IMR-90 (cell line): ENCODE results near the gene SURF2. TPM values are rescaled to one million over a fixed set of nuclear protein-coding genes. Genes with fewer than 3 reads are reported as not detected.

Source experiments
- ATAC-seq: fragments of 200-7000 bp; cut with Tn5 transposase; 2 replicates; pipeline ENCODE4 v1.9.1; 2020; ENCODE audit warnings: low read depth, mild to moderate bottlenecking, moderate library complexity
- BruUV-seq: library from RNA; stranded (reverse); fragments of 400-500 nt; replicated peaks from 2 replicates; lab custom pipeline; 2021; lab: Mats Ljungman, UMichigan
- CTCF ChIA-PET: fragments of 300-600 bp; formaldehyde crosslinking; extraction: SDS; loops from one replicate; lab custom pipeline; 2021; ENCODE audit warnings: antibody characterized with exemption; lab: Yijun Ruan, JAX
- POLR2A ChIA-PET: fragments of 300-600 bp; sonication (Branson Sonifier 250); formaldehyde crosslinking; loops from one replicate; lab custom pipeline; 2022; ENCODE audit warnings: antibody characterized with exemption; ENCODE audit not compliant: unreplicated experiment; lab: Charles Lee
- DNase-seq: peaks from one replicate; pipeline ENCODE4 v3.0.0; 2013
- H2AFZ ChIP-seq: replicated peaks from 2 replicates; pipeline ENCODE3; 2013; ENCODE audit warnings: low read length, mild to moderate bottlenecking; ENCODE audit not compliant: poor library complexity
- H2AK5ac ChIP-seq: 2 replicates; pipeline ENCODE4 v1.6.1; 2013; ENCODE audit warnings: low read depth, low read length, inconsistent platforms
- H2AK9ac ChIP-seq: replicated peaks from 2 replicates; pipeline ENCODE3; 2013; ENCODE audit warnings: mild to moderate bottlenecking, low read depth, low read length, moderate library complexity; ENCODE audit not compliant: poor library complexity
- H2BK120ac ChIP-seq: 2 replicates; pipeline ENCODE4 v1.6.1; 2013; ENCODE audit warnings: low read depth, low read length, inconsistent platforms
- H2BK15ac ChIP-seq: 3 replicates; pipeline ENCODE4 v1.6.1; 2013; ENCODE audit warnings: low read depth, low read length, inconsistent platforms
- H2BK20ac ChIP-seq: 2 replicates; pipeline ENCODE4 v1.6.1; 2013; ENCODE audit warnings: low read depth, mild to moderate bottlenecking, inconsistent platforms, low read length, moderate library complexity
- H2BK5ac ChIP-seq: 2 replicates; pipeline ENCODE4 v1.6.1; 2013; ENCODE audit warnings: mild to moderate bottlenecking, low read depth, low read length, inconsistent platforms; ENCODE audit not compliant: poor library complexity, severe bottlenecking
- H3K14ac ChIP-seq: replicated peaks from 2 replicates; pipeline ENCODE4 v1.6.1; 2013; ENCODE audit warnings: low read depth, low read length, inconsistent platforms
- H3K18ac ChIP-seq: 2 replicates; pipeline ENCODE4 v1.6.1; 2013; ENCODE audit warnings: low read depth, low read length, control low read depth
- H3K23ac ChIP-seq: 2 replicates; pipeline ENCODE4 v1.6.1; 2013; ENCODE audit warnings: low read depth, low read length, inconsistent platforms
- H3K27ac ChIP-seq: 2 replicates; pipeline ENCODE4 v1.5.1; 2013; ENCODE audit warnings: mild to moderate bottlenecking, control low read depth, low read length; ENCODE audit not compliant: insufficient read depth
- H3K27me3 ChIP-seq: 2 replicates; pipeline ENCODE4 v1.6.1; 2013; ENCODE audit warnings: low read length; ENCODE audit not compliant: control insufficient read depth, insufficient read depth
- H3K36me3 ChIP-seq: 2 replicates; pipeline ENCODE4 v1.6.1; 2013; ENCODE audit warnings: low read length, mixed read lengths; ENCODE audit not compliant: control insufficient read depth, insufficient read depth
- H3K4ac ChIP-seq: 2 replicates; pipeline ENCODE4 v1.6.1; 2013; ENCODE audit warnings: low read depth, low read length, inconsistent platforms
- H3K4me1 ChIP-seq: 2 replicates; pipeline ENCODE4 v1.6.1; 2013; ENCODE audit warnings: low read length, mixed read lengths; ENCODE audit not compliant: control insufficient read depth, insufficient read depth
- H3K4me2 ChIP-seq: 2 replicates; pipeline ENCODE4 v1.6.1; 2013; ENCODE audit warnings: low read depth, mild to moderate bottlenecking, control low read depth, low read length, moderate library complexity
- H3K4me3 ChIP-seq: 2 replicates; pipeline ENCODE4 v1.5.1; 2013; ENCODE audit warnings: low read depth, mild to moderate bottlenecking, control low read depth, low read length, moderate library complexity; ENCODE audit not compliant: insufficient read depth
- H3K56ac ChIP-seq: 2 replicates; pipeline ENCODE4 v1.6.1; 2013; ENCODE audit warnings: low read length, inconsistent platforms; ENCODE audit not compliant: insufficient read depth; ENCODE audit errors: extremely low read depth
- H3K79me1 ChIP-seq, 2 experiments: 2 replicates each; pipeline ENCODE4 v1.6.1; 2013; ENCODE audit warnings: low read length in 2 of 2, inconsistent platforms in 1 of 2, low read depth in 1 of 2
- H3K9ac ChIP-seq: 2 replicates; pipeline ENCODE4 v1.6.1; 2013; ENCODE audit warnings: low read depth, low read length, control low read depth
- H3K9me1 ChIP-seq: 2 replicates; pipeline ENCODE4 v1.6.1; 2013; ENCODE audit warnings: low read length, inconsistent platforms; ENCODE audit not compliant: insufficient read depth
- H3K9me3 ChIP-seq: 2 replicates; pipeline ENCODE4 v1.6.1; 2013; ENCODE audit warnings: low read length; ENCODE audit not compliant: control insufficient read depth, insufficient read depth
- H4K20me1 ChIP-seq: 2 replicates; pipeline ENCODE4 v1.6.1; 2013; ENCODE audit warnings: low read length, inconsistent platforms; ENCODE audit not compliant: insufficient read depth
- H4K5ac ChIP-seq: 2 replicates; pipeline ENCODE4 v1.6.1; 2013; ENCODE audit warnings: mild to moderate bottlenecking, low read depth, low read length, control low read depth
- H4K8ac ChIP-seq, 2 experiments: 2 replicates each; pipeline ENCODE4 v1.6.1; 2013; ENCODE audit warnings: low read depth in 2 of 2, low read length in 2 of 2, control low read depth in 1 of 2, inconsistent platforms in 1 of 2
- H4K91ac ChIP-seq: 2 replicates; pipeline ENCODE4 v1.6.1; 2013; ENCODE audit warnings: low read depth, low read length, inconsistent platforms; ENCODE audit not compliant: insufficient read depth
- BHLHE40 ChIP-seq: fragments of 150-350 bp; IDR thresholded peaks from 2 replicates; pipeline ENCODE4 v1.6.1; 2016; ENCODE audit warnings: mild to moderate bottlenecking, low read depth, low read length
- CHD1 ChIP-seq: IDR thresholded peaks from 2 replicates; pipeline ENCODE4 v1.6.1; 2012; ENCODE audit warnings: low read depth, low read length, improper control_type of control experiment
- CTCF ChIP-seq: conservative IDR thresholded peaks from 2 replicates; pipeline ENCODE4 v1.5.1; 2012; ENCODE audit warnings: mild to moderate bottlenecking, low read depth, low read length, improper control_type of control experiment
- ELK1 ChIP-seq: fragments of 150-350 bp; IDR thresholded peaks from 2 replicates; pipeline ENCODE4 v1.6.1; 2016; ENCODE audit warnings: low read depth, mild to moderate bottlenecking, low read length, moderate library complexity, borderline replicate concordance
- FOS ChIP-seq: fragments of 150-350 bp; IDR thresholded peaks from 2 replicates; pipeline ENCODE4 v1.6.1; 2016; ENCODE audit warnings: low read depth, low read length
- MAFK ChIP-seq: IDR thresholded peaks from 2 replicates; pipeline ENCODE4 v1.6.1; 2012; ENCODE audit warnings: low read depth, low read length, improper control_type of control experiment
- MAZ ChIP-seq: IDR thresholded peaks from 2 replicates; pipeline ENCODE4 v1.6.1; 2012; ENCODE audit warnings: low read depth, mild to moderate bottlenecking, low read length, improper control_type of control experiment, moderate library complexity, borderline replicate concordance
- NFE2L2 ChIP-seq: fragments of 150-350 bp; IDR thresholded peaks from 2 replicates; pipeline ENCODE4 v1.6.1; 2016; ENCODE audit warnings: low read depth, mild to moderate bottlenecking, low read length
- RAD21 ChIP-seq: IDR thresholded peaks from 2 replicates; pipeline ENCODE4 v1.6.1; 2012; ENCODE audit warnings: low read length, improper control_type of control experiment
- RFX5 ChIP-seq: IDR thresholded peaks from 2 replicates; pipeline ENCODE4 v1.8.0; 2012; ENCODE audit warnings: low read depth, mild to moderate bottlenecking, low read length, moderate library complexity
- SMC3 ChIP-seq: fragments of 150-350 bp; IDR thresholded peaks from 2 replicates; pipeline ENCODE4 v1.6.1; 2016; ENCODE audit warnings: low read depth, mild to moderate bottlenecking, antibody characterized with exemption, low read length, moderate library complexity
- WGBS, 2 experiments: methylation state at CpG; one replicate each; pipeline versions ENCODE4 v1.1.5 to v1.1.7; 2013; ENCODE audit warnings: missing lambda C conversion rate in 2 of 2; ENCODE audit not compliant: insufficient read length in 1 of 2; ENCODE audit errors: extremely low coverage in 2 of 2; 5-methylcytosine and 5-hydroxymethylcytosine counted together
- dilution Hi-C: fragments of 300-500 bp; cut with HindIII; formaldehyde crosslinking; loops from one replicate; pipeline ENCODE4 v1.14.3; 2018; ENCODE audit warnings: low sequenced_read_pairs; ENCODE audit not compliant: unreplicated experiment
- in situ Hi-C: fragments of 300-500 bp; cut with MboI; formaldehyde crosslinking; loops from 3 replicates; pipeline ENCODE4 v1.14.3; 2019; ENCODE audit warnings: low sequenced_read_pairs, inconsistent platforms, mixed read lengths
- intact Hi-C: fragments of 100-400 bp; cut with micrococcal nuclease; formaldehyde crosslinking; loops from 2 replicates; pipeline ENCODE4 v1.10.0; 2022
- polyA plus RNA-seq, 3 experiments: library from polyadenylated mRNA; depleted of rRNA; stranded (reverse); fragments of >200 nt; gene quantifications; 2 replicates each; pipeline ENCODE4 v1.2.3, GENCODE V29; 2012; ENCODE audit warnings: low replicate concordance in 1 of 3
- total RNA-seq: library from RNA; depleted of rRNA; stranded (reverse); fragments of >200 nt; gene quantifications from 2 replicates; pipeline ENCODE4 v1.2.3, GENCODE V29; 2012
- TF ChIP-seq, protein P1 (sequence below): fragments of 150-350 bp; IDR thresholded peaks from 2 replicates; pipeline ENCODE4 v1.6.1; 2017; ENCODE audit warnings: mild to moderate bottlenecking, antibody characterized with exemption, low read length, low read depth

Gene SURF2
- total and polyA plus RNA-seq, 2 of the 4 experiments (the other 2 are of a cell fraction) = 9.9 to 16.3 TPM

DNA sequence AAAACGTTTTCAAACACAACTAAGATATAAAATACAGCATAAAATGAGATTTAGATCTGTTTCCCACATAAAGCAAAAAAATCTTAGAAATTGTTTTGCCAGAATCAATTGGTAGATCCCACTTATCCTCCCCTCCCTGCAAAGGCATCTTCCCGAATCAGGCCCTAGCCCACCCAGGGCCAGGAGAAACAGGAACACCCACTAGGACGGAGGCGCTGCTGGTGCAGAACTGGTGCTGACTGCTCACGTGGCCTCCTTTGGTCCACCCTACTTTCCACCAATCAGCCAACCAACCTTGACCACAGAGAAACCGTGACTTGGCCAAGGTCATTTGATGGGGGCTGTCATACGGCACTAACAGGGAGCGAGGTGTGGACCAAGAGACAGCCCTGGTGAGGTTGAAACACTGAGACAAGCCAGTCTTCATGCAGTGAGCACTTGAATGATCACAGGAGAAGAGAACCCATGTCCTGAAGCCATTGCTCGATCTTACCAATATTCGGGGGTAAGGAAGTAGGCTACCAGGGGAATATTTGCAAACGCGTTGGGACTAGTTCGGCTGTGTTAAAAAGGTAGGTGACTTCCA is 5.2 kb downstream of the SURF2 start:
- Histone ChIP-seq H3K27ac (no peak overlapping the region), H3K56ac (no peak overlapping the region), H3K36me3 (peaks cover 62% of the 10 kb centered on the region), H3K18ac (no peak overlapping the region), H3K9ac (no peak overlapping the region), H3K27me3 (no peaks in the 10 kb centered on the region), H4K5ac (no peak overlapping the region), H4K8ac (no peak overlapping the region; a peak in 1 of 4 replicates), H3K4me3 (no peak overlapping the region), H3K14ac (no peak overlapping the region), H4K20me1 (peaks cover 76% of the 10 kb centered on the region), H2BK20ac (no peak overlapping the region), H2BK15ac (no peak overlapping the region), H3K4me1 (peaks cover 10% of the 10 kb centered on the region; the same call in 1 of the 2 replicates), H2BK5ac (no peak overlapping the region), H2AK5ac (no peak overlapping the region), H2AFZ (no peak overlapping the region), H3K9me3 (no peaks in the 10 kb centered on the region), H2BK120ac (no peak overlapping the region), H3K9me1 (no peaks in the 10 kb centered on the region; the same call in none of the 2 replicates), H3K23ac (no peak overlapping the region), H3K79me1 (peaks cover 43 to 91% of the 10 kb centered on the region in 2 experiments), H4K91ac (no peak overlapping the region), H2AK9ac (no peak overlapping the region), H3K4ac (no peak overlapping the region), H3K4me2 (no peak overlapping the region)
- dilution Hi-C loops (no loop called here), intact Hi-C loops (no loop called here), in situ Hi-C loops (no loop called here)
- DNase-seq (no peak), ATAC-seq (no peak)
- 95% methylated on average over 4 of the region's 13 CpGs; no CpG with 5 or more reads in 1 of the 2 experiments for WGBS, 2 experiments
- TF ChIP-seq NFE2L2 (no peak), CHD1 (no peak), SMC3 (no peak), BHLHE40 (no peak), RFX5 (no peak), RAD21 (no peak), MAZ (no peak), ELK1 (no peak), MAFK (no peak), CTCF (no peak), FOS (no peak)
- TF ChIP-seq, protein P1, sequence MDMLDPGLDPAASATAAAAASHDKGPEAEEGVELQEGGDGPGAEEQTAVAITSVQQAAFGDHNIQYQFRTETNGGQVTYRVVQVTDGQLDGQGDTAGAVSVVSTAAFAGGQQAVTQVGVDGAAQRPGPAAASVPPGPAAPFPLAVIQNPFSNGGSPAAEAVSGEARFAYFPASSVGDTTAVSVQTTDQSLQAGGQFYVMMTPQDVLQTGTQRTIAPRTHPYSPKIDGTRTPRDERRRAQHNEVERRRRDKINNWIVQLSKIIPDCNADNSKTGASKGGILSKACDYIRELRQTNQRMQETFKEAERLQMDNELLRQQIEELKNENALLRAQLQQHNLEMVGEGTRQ = no peak
- no TSS peak for BruUV-seq
- ChIA-PET CTCF (no interaction called here), POLR2A (no interaction called here)
